Measurements from ENCODE around the gene IL17RC. TPM values are rescaled to one million over a fixed set of nuclear protein-coding genes. Genes with fewer than 3 reads are reported as not detected.

IL17RC gene
- total RNA-seq, 4 donors from 2014 or later, result 60.4 to 68.4 (median 65.1) TPM

DNA sequence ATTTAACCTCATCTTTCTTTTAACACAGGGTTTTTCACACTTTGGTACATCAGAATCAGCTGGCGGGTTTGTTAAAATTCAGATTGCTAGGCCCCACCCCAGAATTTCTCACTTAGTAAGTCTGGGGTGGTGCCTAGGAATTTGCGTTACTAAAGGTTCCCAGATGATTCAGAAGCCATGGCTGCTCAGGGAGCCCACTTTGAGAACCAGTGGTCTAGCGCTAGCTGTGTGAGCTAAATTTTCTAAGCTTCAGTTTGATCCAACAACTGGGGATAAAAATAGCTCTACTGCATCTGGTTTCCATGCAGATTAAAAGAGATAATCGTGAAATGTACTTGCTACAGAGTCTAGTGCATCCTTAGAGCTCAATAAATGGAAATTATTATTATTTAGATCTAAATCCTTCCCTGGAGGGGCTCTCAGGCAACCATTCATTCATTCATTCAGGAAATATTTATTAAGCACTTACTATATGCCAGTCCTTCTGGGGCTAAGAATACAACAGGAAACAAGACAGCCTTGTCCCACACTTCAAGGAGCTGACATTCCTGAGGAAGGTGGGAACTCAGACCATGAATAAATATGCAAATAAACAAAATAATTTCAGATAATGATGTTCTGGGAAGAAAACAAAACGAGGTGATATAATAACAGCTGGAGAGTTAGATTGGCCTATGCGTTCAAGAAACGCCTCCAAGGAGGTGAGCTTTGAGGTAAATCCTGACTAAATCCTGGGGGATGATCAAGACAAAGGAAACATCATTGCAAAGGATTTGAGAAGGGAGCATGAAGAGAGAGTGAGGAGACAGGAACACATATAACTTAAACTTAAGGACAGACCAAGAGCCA, 33.0 kb upstream of the IL17RC start:
- no peaks in the 10 kb centered on the region for H3K36me3 ChIP-seq
- H3K9me3 ChIP-seq, result no peaks in the 10 kb centered on the region
- peak overlapping the region in 1 of 4 donors; percentile 43 for H3K27ac ChIP-seq
- H3K27me3 ChIP-seq, result no peaks in the 10 kb centered on the region
- WGBS, 2 donors, result 75 to 79% methylated on average over 7 of the region's 7 CpGs
- H3K4me1 ChIP-seq, result no peaks in the 10 kb centered on the region
- no peak for TF ChIP-seq POLR2A (IDR thresholded peaks at IDR 0.05)
- DNase-seq (ENCODE audit: low spot score in 2 of 2), result no peak
- H3K4me3 ChIP-seq, result no peak overlapping the region

DNA sequence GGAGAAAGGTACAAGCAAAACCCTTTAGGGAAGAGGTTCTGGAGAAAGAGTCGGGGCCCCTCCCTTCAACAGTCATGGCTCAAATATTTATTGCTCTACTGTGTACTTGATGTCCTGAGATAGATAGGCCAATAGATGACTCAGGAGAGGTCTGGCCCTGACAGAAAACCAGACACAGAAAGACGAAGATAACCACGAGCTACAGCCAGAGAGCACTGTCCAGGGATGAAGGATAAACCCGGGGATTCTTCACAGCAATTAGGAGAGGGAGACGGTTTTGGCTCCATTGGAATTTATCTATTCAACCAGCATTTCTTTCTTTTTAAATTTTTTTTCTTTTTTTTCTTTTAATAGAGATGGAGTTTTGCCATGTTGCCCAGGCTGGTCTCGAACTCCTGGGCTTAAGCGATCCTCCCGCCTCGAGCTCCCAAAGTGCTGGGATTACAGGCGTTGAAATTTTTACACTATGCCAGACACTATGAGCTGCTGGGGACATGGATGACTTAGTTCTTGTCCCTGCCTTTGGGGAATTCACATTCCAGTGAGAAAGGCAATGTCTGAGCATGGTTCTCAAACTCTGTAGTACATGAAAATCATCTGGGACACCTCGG, 32.2 kb upstream of the IL17RC start:
- peak overlapping the region in 2 of 4 donors; percentile 17 to 43 for H3K27ac ChIP-seq

DNA sequence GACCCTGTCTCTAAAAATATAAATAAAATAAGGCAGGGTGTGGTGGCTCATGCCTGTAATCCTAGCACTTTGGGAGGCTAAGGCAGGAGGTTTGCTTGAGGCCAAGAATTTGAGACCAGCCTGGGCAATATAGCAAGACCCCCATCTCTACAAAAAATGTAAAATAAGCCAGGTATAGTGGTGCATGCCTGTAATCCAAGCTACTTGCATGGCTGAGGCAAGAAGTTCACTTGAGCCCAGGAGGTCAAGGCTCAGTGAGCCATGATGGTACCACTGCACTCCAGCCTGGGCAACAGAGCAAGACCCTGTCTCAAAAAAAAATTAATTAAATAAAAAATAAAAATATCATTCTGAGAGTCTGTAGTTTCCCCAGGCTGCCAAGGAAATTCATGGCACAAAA, 30.6 kb upstream of the IL17RC start:
- Histone ChIP-seq H3K27ac (no peak overlapping the region), H3K4me1 (peaks cover 0 to 9% (median 3%) of the 10 kb centered on the region in 4 donors), H3K36me3 (no peaks in the 10 kb centered on the region), H3K27me3 (no peaks in the 10 kb centered on the region), H3K9me3 (no peaks in the 10 kb centered on the region), H3K4me3 (no peak overlapping the region)
- TF ChIP-seq, protein P1, sequence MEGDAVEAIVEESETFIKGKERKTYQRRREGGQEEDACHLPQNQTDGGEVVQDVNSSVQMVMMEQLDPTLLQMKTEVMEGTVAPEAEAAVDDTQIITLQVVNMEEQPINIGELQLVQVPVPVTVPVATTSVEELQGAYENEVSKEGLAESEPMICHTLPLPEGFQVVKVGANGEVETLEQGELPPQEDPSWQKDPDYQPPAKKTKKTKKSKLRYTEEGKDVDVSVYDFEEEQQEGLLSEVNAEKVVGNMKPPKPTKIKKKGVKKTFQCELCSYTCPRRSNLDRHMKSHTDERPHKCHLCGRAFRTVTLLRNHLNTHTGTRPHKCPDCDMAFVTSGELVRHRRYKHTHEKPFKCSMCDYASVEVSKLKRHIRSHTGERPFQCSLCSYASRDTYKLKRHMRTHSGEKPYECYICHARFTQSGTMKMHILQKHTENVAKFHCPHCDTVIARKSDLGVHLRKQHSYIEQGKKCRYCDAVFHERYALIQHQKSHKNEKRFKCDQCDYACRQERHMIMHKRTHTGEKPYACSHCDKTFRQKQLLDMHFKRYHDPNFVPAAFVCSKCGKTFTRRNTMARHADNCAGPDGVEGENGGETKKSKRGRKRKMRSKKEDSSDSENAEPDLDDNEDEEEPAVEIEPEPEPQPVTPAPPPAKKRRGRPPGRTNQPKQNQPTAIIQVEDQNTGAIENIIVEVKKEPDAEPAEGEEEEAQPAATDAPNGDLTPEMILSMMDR (IDR thresholded peaks at IDR 0.05), result no peak
- no peak for TF ChIP-seq EP300 (IDR thresholded peaks at IDR 0.05)
- no peak for TF ChIP-seq POLR2A (IDR thresholded peaks at IDR 0.05)
- no peak for DNase-seq (ENCODE audit: low spot score in 2 of 2)

More for the DNA sequence above, 32.2 kb upstream of the IL17RC start:
- DNase-seq (ENCODE audit: low spot score in 2 of 2), result peak in 1 of 2 donors; percentile 12
- no peaks in the 10 kb centered on the region for H3K9me3 ChIP-seq
- no peaks in the 10 kb centered on the region for H3K27me3 ChIP-seq
- H3K4me1 ChIP-seq, result no peaks in the 10 kb centered on the region
- TF ChIP-seq POLR2A (IDR thresholded peaks at IDR 0.05) (no peak), EP300 (IDR thresholded peaks at IDR 0.05) (no peak)
- TF ChIP-seq, protein P1 (IDR thresholded peaks at IDR 0.05), result no peak
- no peak overlapping the region for H3K4me3 ChIP-seq
- WGBS, 2 donors, result 73 to 76% methylated on average over 11 of the region's 11 CpGs
- no peaks in the 10 kb centered on the region for H3K36me3 ChIP-seq

DNA sequence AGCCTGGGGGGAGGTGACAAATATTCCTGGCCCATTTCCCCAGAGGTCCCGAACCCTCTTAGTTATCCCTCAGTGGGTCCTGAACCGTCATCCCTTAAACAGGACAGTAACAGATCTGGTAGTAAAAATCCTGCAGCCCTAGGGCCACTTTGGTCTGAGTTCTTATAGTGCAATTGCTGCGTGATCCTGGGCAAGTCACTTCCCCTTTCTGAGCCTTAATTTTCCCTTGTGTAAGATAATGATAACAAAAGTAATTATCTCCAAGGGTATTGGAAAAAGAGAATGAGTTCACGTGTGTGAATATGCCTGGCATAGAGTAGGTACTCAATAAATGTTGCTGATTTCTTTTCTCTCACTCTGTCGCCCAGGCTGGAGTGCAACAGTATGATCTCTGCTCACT, 29.4 kb upstream of the IL17RC start:
- TF ChIP-seq POLR2A (IDR thresholded peaks at IDR 0.05) (no peak), EP300 (IDR thresholded peaks at IDR 0.05) (no peak)
- TF ChIP-seq, protein P1 (IDR thresholded peaks at IDR 0.05), result no peak
- Histone ChIP-seq H3K36me3 (no peaks in the 10 kb centered on the region), H3K4me1 (peaks cover 0 to 21% (median 10%) of the 10 kb centered on the region in 4 donors), H3K9me3 (no peaks in the 10 kb centered on the region), H3K4me3 (no peak overlapping the region), H3K27ac (no peak overlapping the region), H3K27me3 (no peaks in the 10 kb centered on the region)
- 79% methylated on average over 5 of the region's 5 CpGs for WGBS, 2 donors
- DNase-seq (ENCODE audit: low spot score in 2 of 2), result no peak

DNA sequence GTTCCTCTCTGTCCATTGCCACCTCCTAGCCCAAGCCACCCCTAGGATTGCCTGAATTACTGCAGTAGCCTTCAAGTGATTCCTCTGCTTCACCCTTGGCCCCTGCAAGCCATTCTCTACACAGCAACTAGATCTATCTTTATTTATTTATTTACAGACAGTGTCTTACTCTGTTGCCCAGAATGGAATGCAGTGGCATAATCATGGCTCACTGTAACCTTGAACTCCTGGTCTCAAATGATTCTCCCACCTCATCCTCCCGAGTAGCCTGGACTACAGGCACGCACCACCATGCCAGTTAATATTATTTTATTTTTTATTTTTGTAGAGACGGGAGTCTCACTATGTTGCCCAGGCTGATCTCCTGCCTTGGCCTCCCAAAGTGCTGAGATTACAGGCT, 28.4 kb upstream of the IL17RC start:
- Histone ChIP-seq H3K4me3 (no peak overlapping the region), H3K4me1 (peaks cover 0 to 30% (median 11%) of the 10 kb centered on the region in 4 donors), H3K9me3 (no peaks in the 10 kb centered on the region), H3K36me3 (peaks cover 0 to 10% (median 0%) of the 10 kb centered on the region in 3 donors), H3K27me3 (no peaks in the 10 kb centered on the region), H3K27ac (no peak overlapping the region)
- no peak for TF ChIP-seq EP300 (IDR thresholded peaks at IDR 0.05)
- no peak for TF ChIP-seq POLR2A (IDR thresholded peaks at IDR 0.05)
- TF ChIP-seq, protein P1 (IDR thresholded peaks at IDR 0.05), result no peak
- 81 to 84% methylated on average over 3 of the region's 3 CpGs for WGBS, 2 donors
- DNase-seq (ENCODE audit: low spot score in 2 of 2), result no peak
